SK-N-SH treated with all-trans-retinoic acid at 6 μM for 48 hours (cell line): ENCODE results near the gene SLC25A25.

ENCODE experiments used
- ATAC-seq: fragments of 200-7000 bp; cut with Tn5 transposase; 3 replicates; pipeline ENCODE4 v1.9.1; 2020; ENCODE audit warnings: mild to moderate bottlenecking, moderate library complexity
- BACH2 ChIP-seq: fragments of 250-450 bp; sonication (Bioruptor Pico); IDR thresholded peaks from 2 replicates; pipeline ENCODE4 v1.9.0; 2021; ENCODE audit warnings: mild to moderate bottlenecking, borderline replicate concordance
- CREB5 ChIP-seq: fragments of 250-450 bp; sonication (Bioruptor Pico); IDR thresholded peaks from 2 replicates; pipeline ENCODE4 v1.5.1; 2020; ENCODE audit warnings: low read depth, mild to moderate bottlenecking, moderate library complexity
- CSDC2 ChIP-seq: fragments of 250-450 bp; sonication (Bioruptor Pico); IDR thresholded peaks from 2 replicates; pipeline ENCODE4 v1.5.0; 2020; ENCODE audit warnings: mild to moderate bottlenecking, moderate library complexity
- CSRNP3 ChIP-seq: fragments of 250-450 bp; sonication (Bioruptor Pico); IDR thresholded peaks from 2 replicates; pipeline ENCODE4 v1.5.1; 2021; ENCODE audit warnings: mild to moderate bottlenecking, moderate library complexity
- GLIS3 ChIP-seq: fragments of 250-450 bp; sonication (Bioruptor Pico); IDR thresholded peaks from 2 replicates; pipeline ENCODE4 v1.5.0; 2020; ENCODE audit warnings: mild to moderate bottlenecking, moderate library complexity
- OSR1 ChIP-seq: fragments of 250-450 bp; sonication (Bioruptor Pico); IDR thresholded peaks from 2 replicates; pipeline ENCODE4 v1.8.0; 2022; ENCODE audit warnings: moderate library complexity, mild to moderate bottlenecking, inconsistent platforms
- PATZ1 ChIP-seq: fragments of 250-450 bp; sonication (Bioruptor Pico); IDR thresholded peaks from 2 replicates; pipeline ENCODE4 v1.8.0; 2020; ENCODE audit warnings: mild to moderate bottlenecking, moderate library complexity, borderline replicate concordance
- POU6F1 ChIP-seq: fragments of 250-450 bp; sonication (Bioruptor Pico); IDR thresholded peaks from 2 replicates; pipeline ENCODE4 v1.8.0; 2021; ENCODE audit warnings: low read depth, mild to moderate bottlenecking, moderate library complexity, borderline replicate concordance
- PPARA ChIP-seq: fragments of 250-450 bp; sonication (Bioruptor Pico); IDR thresholded peaks from 2 replicates; pipeline ENCODE4 v1.5.0; 2020; ENCODE audit warnings: mild to moderate bottlenecking, borderline replicate concordance
- RARB ChIP-seq: fragments of 250-450 bp; sonication (Bioruptor Pico); IDR thresholded peaks from 2 replicates; pipeline ENCODE4 v1.8.0; 2021; ENCODE audit warnings: mild to moderate bottlenecking, moderate library complexity
- TCF4 ChIP-seq: fragments of 250-450 bp; sonication (Bioruptor Pico); IDR thresholded peaks from 2 replicates; pipeline ENCODE4 v1.8.0; 2021; ENCODE audit warnings: mild to moderate bottlenecking, moderate library complexity, borderline replicate concordance
- TOX ChIP-seq: fragments of 250-450 bp; sonication (Bioruptor Pico); IDR thresholded peaks from 2 replicates; pipeline ENCODE4 v1.8.0; 2021; ENCODE audit warnings: mild to moderate bottlenecking, moderate library complexity, borderline replicate concordance
- TSHZ2 ChIP-seq: fragments of 250-450 bp; sonication (Bioruptor Pico); IDR thresholded peaks from 2 replicates; pipeline ENCODE4 v1.5.0; 2020; ENCODE audit warnings: mild to moderate bottlenecking, moderate library complexity
- ZC3H10 ChIP-seq: fragments of 250-450 bp; sonication (Bioruptor Pico); IDR thresholded peaks from 2 replicates; pipeline ENCODE4 v1.5.1; 2021; ENCODE audit warnings: mild to moderate bottlenecking, moderate library complexity
- ZFP3 ChIP-seq: fragments of 250-450 bp; sonication (Bioruptor Pico); IDR thresholded peaks from 2 replicates; pipeline ENCODE4 v1.5.0; 2020; ENCODE audit warnings: mild to moderate bottlenecking, moderate library complexity
- ZFP30 ChIP-seq: fragments of 450-650 bp; formaldehyde crosslinking; IDR thresholded peaks from 2 replicates; pipeline ENCODE4 v1.5.0; 2022; ENCODE audit warnings: mild to moderate bottlenecking, moderate library complexity
- ZNF565 ChIP-seq: fragments of 450-650 bp; formaldehyde crosslinking; conservative IDR thresholded peaks from 2 replicates; pipeline ENCODE4 v1.5.0; 2020; ENCODE audit warnings: low read depth, mild to moderate bottlenecking, moderate library complexity
- ZNF70 ChIP-seq: fragments of 450-650 bp; formaldehyde crosslinking; IDR thresholded peaks from 2 replicates; pipeline ENCODE4 v1.5.0; 2020; ENCODE audit warnings: mild to moderate bottlenecking, moderate library complexity
- ZNF8 ChIP-seq: fragments of 450-650 bp; formaldehyde crosslinking; IDR thresholded peaks from 2 replicates; pipeline ENCODE4 v1.5.0; 2020; ENCODE audit warnings: mild to moderate bottlenecking, moderate library complexity

SLC25A25 gene

GRCh38 chr9:128101690-128102089 lies 33.7 kb downstream of the SLC25A25 start:
- no peak for TF ChIP-seq TSHZ2
- TF ChIP-seq PPARA (CRISPR knock-in tag) = no peak
- no peak for TF ChIP-seq CSDC2
- TF ChIP-seq ZC3H10 (CRISPR knock-in tag) = no peak
- no peak for TF ChIP-seq BACH2 (CRISPR knock-in tag)
- no peak for TF ChIP-seq ZFP3
- ATAC-seq = no peak

GRCh38 chr9:128102196-128102595 lies 34.2 kb downstream of the SLC25A25 start:
- ATAC-seq = no peak
- TF ChIP-seq ZNF8 (CRISPR knock-in tag) = no peak
- no peak for TF ChIP-seq ZFP30 (CRISPR knock-in tag)
- TF ChIP-seq CSRNP3 (CRISPR knock-in tag) = no peak
- no peak for TF ChIP-seq TCF4 (CRISPR knock-in tag)
- TF ChIP-seq ZFP3 = no peak
- no peak for TF ChIP-seq TSHZ2
- TF ChIP-seq TOX (CRISPR knock-in tag) = no peak
- no peak for TF ChIP-seq ZNF70 (CRISPR knock-in tag)
- TF ChIP-seq POU6F1 (CRISPR knock-in tag) = no peak
- no peak for TF ChIP-seq PPARA (CRISPR knock-in tag)
- no peak for TF ChIP-seq ZC3H10 (CRISPR knock-in tag)
- TF ChIP-seq RARB (CRISPR knock-in tag) = no peak
- TF ChIP-seq PATZ1 = no peak
- TF ChIP-seq CSDC2 = no peak
- TF ChIP-seq GLIS3 (CRISPR knock-in tag) = no peak
- no peak for TF ChIP-seq ZNF565 (CRISPR knock-in tag)
- no peak for TF ChIP-seq BACH2 (CRISPR knock-in tag)

- ATAC-seq = no peak
- TF ChIP-seq CREB5 (CRISPR knock-in tag) = no peak
- no peak for TF ChIP-seq TOX (CRISPR knock-in tag)
- TF ChIP-seq GLIS3 (CRISPR knock-in tag) = no peak
- TF ChIP-seq ZNF8 (CRISPR knock-in tag) = no peak
- TF ChIP-seq TSHZ2 = no peak
- no peak for TF ChIP-seq CSRNP3 (CRISPR knock-in tag)
- TF ChIP-seq ZNF565 (CRISPR knock-in tag) = no peak
- no peak for TF ChIP-seq OSR1 (CRISPR knock-in tag)
- TF ChIP-seq ZFP3 = no peak
These were observed 35.0 kb downstream of the SLC25A25 start for GRCh38 chr9:128102861-128103588.
